Activated CD4-positive, alpha-beta T cell treated with anti-CD3 and anti-CD28 coated beads for 36 hours (primary cell): ENCODE data around the gene C1QTNF12. TPM values are rescaled to one million over a fixed set of nuclear protein-coding genes. Genes with fewer than 3 reads are reported as not detected.
A peak's percentile ranks its signal among the peaks of the same experiment; 100 is the strongest.

Experiments
- ATAC-seq: fragments of 200-7000 bp; cut with Tn5 transposase; one replicate; pipeline ENCODE4 v1.10.0; 2021; ENCODE audit warnings: mild to moderate bottlenecking, moderate library complexity
- CTCF ChIA-PET: fragments of 350-600 bp; sonication (Branson Sonifier 250); formaldehyde crosslinking; loops from one replicate; lab custom pipeline; 2021; ENCODE audit warnings: antibody characterized with exemption; lab: Charles Lee
- POLR2A ChIA-PET: fragments of 350-600 bp; sonication (Branson Sonifier 250); formaldehyde crosslinking; loops from one replicate; lab custom pipeline; 2021; ENCODE audit warnings: antibody characterized with exemption, inconsistent platforms; lab: Charles Lee
- DNase-seq: peaks from one replicate; pipeline ENCODE4 v3.0.0-alpha.2; 2020
- H3K27ac Mint-ChIP-seq: one replicate; pipeline ENCODE4 v1.8.0; 2021; ENCODE audit warnings: mixed read lengths
- H3K27me3 Mint-ChIP-seq: one replicate; pipeline ENCODE4 v1.8.0; 2021; ENCODE audit warnings: mixed read lengths
- H3K36me3 Mint-ChIP-seq: one replicate; pipeline ENCODE4 v1.8.0; 2021; ENCODE audit warnings: low read depth, mixed read lengths
- H3K4me1 Mint-ChIP-seq: one replicate; pipeline ENCODE4 v1.8.0; 2021; ENCODE audit warnings: mixed read lengths
- H3K4me3 Mint-ChIP-seq: one replicate; pipeline ENCODE4 v1.8.0; 2021; ENCODE audit warnings: mild to moderate bottlenecking, moderate library complexity, mixed read lengths
- H3K9me3 Mint-ChIP-seq: one replicate; pipeline ENCODE4 v1.8.0; 2021; ENCODE audit warnings: low read depth, mixed read lengths
- intact Hi-C, 2 experiments: fragments of 100-400 bp; cut with DNase I in 1 of 2; cut with micrococcal nuclease in 1 of 2; formaldehyde crosslinking; loops; one replicate each; pipeline versions ENCODE4 v1.14.2 to v1.15.1; 2022 to 2024; cut with DNase I, micrococcal nuclease
- total RNA-seq, 2 experiments: library from RNA; stranded (reverse); gene quantifications; one replicate each; pipeline ENCODE4 v1.2.3, GENCODE V29; 2021

C1QTNF12 gene
- total RNA-seq, 2 experiments from 2014 or later: 1.1 to 1.6 TPM

- no peak for ATAC-seq
- H3K27me3 Mint-ChIP-seq: peaks cover 4% of the 10 kb centered on the region
- CTCF ChIA-PET: interaction anchor here (0.6 kb wide), 2 partner anchors 71 to 211 kb away, joined by 3 read pairs; no protein-coding TSS in a partner anchor
Observed at GRCh38 chr1:1243807-1244191, 2.7 kb downstream of the C1QTNF12 start.

GRCh38 chr1:1243266-1243660 is 3.3 kb downstream of the C1QTNF12 start:
- Mint-ChIP-seq H3K36me3 (no peaks in the 10 kb centered on the region), H3K27ac (no peak overlapping the region), H3K9me3 (no peaks in the 10 kb centered on the region), H3K27me3 (peaks cover 4% of the 10 kb centered on the region), H3K4me3 (no peak overlapping the region), H3K4me1 (no peaks in the 10 kb centered on the region)
- no peak for DNase-seq
- POLR2A ChIA-PET: no interaction called here
- no peak for ATAC-seq
- CTCF ChIA-PET: no interaction called here
- intact Hi-C loops: no loop called here

More at GRCh38 chr1:1243807-1244191, 2.7 kb downstream of the C1QTNF12 start:
- Mint-ChIP-seq H3K36me3 (no peaks in the 10 kb centered on the region), H3K4me1 (no peaks in the 10 kb centered on the region), H3K9me3 (no peaks in the 10 kb centered on the region), H3K27ac (no peak overlapping the region), H3K4me3 (no peak overlapping the region)
- intact Hi-C loops: no loop called here
- DNase-seq: no peak
- POLR2A ChIA-PET: no interaction called here

GRCh38 chr1:1242461-1243265 is 3.9 kb downstream of the C1QTNF12 start:
- Mint-ChIP-seq H3K4me1 (no peaks in the 10 kb centered on the region), H3K4me3 (no peak overlapping the region), H3K27me3 (peaks cover 4% of the 10 kb centered on the region), H3K9me3 (no peaks in the 10 kb centered on the region), H3K36me3 (no peaks in the 10 kb centered on the region), H3K27ac (no peak overlapping the region)
- DNase-seq: no peak
- no peak for ATAC-seq
- ChIA-PET CTCF (no interaction called here), POLR2A (no interaction called here)
- intact Hi-C loops: no loop called here

- H3K9me3 Mint-ChIP-seq: no peaks in the 10 kb centered on the region
- H3K36me3 Mint-ChIP-seq: no peaks in the 10 kb centered on the region
- DNase-seq (no peak), ATAC-seq (no peak)
- no peak overlapping the region for H3K27ac Mint-ChIP-seq
- H3K27me3 Mint-ChIP-seq: peaks cover 2% of the 10 kb centered on the region
- no peaks in the 10 kb centered on the region for H3K4me1 Mint-ChIP-seq
- CTCF ChIA-PET: no interaction called here
- POLR2A ChIA-PET: no interaction called here
- intact Hi-C loops: no loop called here
- no peak overlapping the region for H3K4me3 Mint-ChIP-seq
Observed at GRCh38 chr1:1241588-1242219, 4.8 kb downstream of the C1QTNF12 start.

- H3K27me3 Mint-ChIP-seq: peaks cover 2% of the 10 kb centered on the region
- no peak overlapping the region for H3K27ac Mint-ChIP-seq
- H3K9me3 Mint-ChIP-seq: no peaks in the 10 kb centered on the region
- ATAC-seq (no peak), DNase-seq (no peak)
- no peaks in the 10 kb centered on the region for H3K36me3 Mint-ChIP-seq
- CTCF ChIA-PET: no interaction called here
- intact Hi-C loops: no loop called here
- no peaks in the 10 kb centered on the region for H3K4me1 Mint-ChIP-seq
- no peak overlapping the region for H3K4me3 Mint-ChIP-seq
- POLR2A ChIA-PET: interaction anchor here (0.6 kb wide), 1 partner anchor 95 kb away, joined by 3 read pairs; no protein-coding TSS in a partner anchor
Observed at GRCh38 chr1:1240822-1241587, 5.5 kb downstream of the C1QTNF12 start.

- POLR2A ChIA-PET: interaction anchor here (0.6 kb wide), 1 partner anchor 94 kb away, joined by 3 read pairs; no protein-coding TSS in a partner anchor
- no peak for ATAC-seq
- no peak for DNase-seq
- Mint-ChIP-seq H3K4me1 (no peaks in the 10 kb centered on the region), H3K27ac (no peak overlapping the region), H3K36me3 (no peaks in the 10 kb centered on the region), H3K4me3 (no peak overlapping the region), H3K9me3 (no peaks in the 10 kb centered on the region), H3K27me3 (no peaks in the 10 kb centered on the region)
- CTCF ChIA-PET: interaction anchor here (0.8 kb wide), 1 partner anchor 119 kb away, joined by 3 read pairs; no protein-coding TSS in a partner anchor
- intact Hi-C loops: no loop called here
Observed at GRCh38 chr1:1240348-1240732, 6.2 kb downstream of the C1QTNF12 start.

- Mint-ChIP-seq H3K4me1 (no peaks in the 10 kb centered on the region), H3K27me3 (no peaks in the 10 kb centered on the region), H3K9me3 (no peaks in the 10 kb centered on the region), H3K4me3 (no peak overlapping the region), H3K36me3 (no peaks in the 10 kb centered on the region), H3K27ac (no peak overlapping the region)
- intact Hi-C loops: no loop called here
- ATAC-seq (no peak), DNase-seq (no peak)
- ChIA-PET POLR2A (no interaction called here), CTCF (interaction anchor here (0.8 kb wide), 1 partner anchor 118 kb away, joined by 3 read pairs; no protein-coding TSS in a partner anchor)
Observed at GRCh38 chr1:1239614-1240347, 6.7 kb downstream of the C1QTNF12 start.

- intact Hi-C loops: no loop called here
Observed at GRCh38 chr1:1239227-1239613, 7.3 kb downstream of the C1QTNF12 start.

GRCh38 chr1:1238702-1239178 is 7.8 kb downstream of the C1QTNF12 start:
- CTCF ChIA-PET: no interaction called here
- Mint-ChIP-seq H3K9me3 (no peaks in the 10 kb centered on the region), H3K27me3 (no peaks in the 10 kb centered on the region), H3K27ac (no peak overlapping the region), H3K4me1 (peaks cover 10% of the 10 kb centered on the region), H3K4me3 (no peak overlapping the region), H3K36me3 (peaks cover 10% of the 10 kb centered on the region)
- ATAC-seq (no peak), DNase-seq (no peak)
- POLR2A ChIA-PET: no interaction called here
- intact Hi-C loops: no loop called here

More at GRCh38 chr1:1239227-1239613, 7.3 kb downstream of the C1QTNF12 start:
- peaks cover 5% of the 10 kb centered on the region for H3K36me3 Mint-ChIP-seq
- H3K9me3 Mint-ChIP-seq: no peaks in the 10 kb centered on the region
- ChIA-PET CTCF (interaction anchor here (0.8 kb wide), 1 partner anchor 118 kb away, joined by 3 read pairs; no protein-coding TSS in a partner anchor), POLR2A (no interaction called here)
- ATAC-seq (no peak), DNase-seq (no peak)
- H3K27ac Mint-ChIP-seq: no peak overlapping the region
- H3K4me3 Mint-ChIP-seq: no peak overlapping the region
- H3K27me3 Mint-ChIP-seq: no peaks in the 10 kb centered on the region
- H3K4me1 Mint-ChIP-seq: peaks cover 5% of the 10 kb centered on the region

- intact Hi-C loops: no loop called here
Observed at GRCh38 chr1:1237874-1238701, 8.4 kb downstream of the C1QTNF12 start.

More at GRCh38 chr1:1237874-1238701, 8.4 kb downstream of the C1QTNF12 start:
- Mint-ChIP-seq H3K4me3 (no peak overlapping the region), H3K9me3 (no peaks in the 10 kb centered on the region), H3K27ac (no peak overlapping the region), H3K4me1 (peaks cover 14% of the 10 kb centered on the region), H3K36me3 (peaks cover 14% of the 10 kb centered on the region), H3K27me3 (no peaks in the 10 kb centered on the region)
- ChIA-PET POLR2A (no interaction called here), CTCF (no interaction called here)
- DNase-seq: no peak
- peak; percentile 47 for ATAC-seq
